Activated CD8-positive, alpha-beta memory T cell treated with anti-CD3 and anti-CD28 coated beads, Interleukin-2, amount 50 U/mL, for 24 hours (primary cell): ENCODE measurements around the gene GPD1L.
"Not testable (repeated sequence)": the region's sequence is repeated elsewhere in the genome, so short reads cannot be mapped to it uniquely, and the experiment has no call there.

ENCODE experiments used
- DNase-seq: peaks from one replicate; pipeline ENCODE4 v3.0.0-alpha.2; 2020; ENCODE audit errors: extremely low read depth

Gene GPD1L

GRCh38 chr3:32105291-32106131 is 909 bp upstream of the GPD1L start:
- no peak for DNase-seq

DNA sequence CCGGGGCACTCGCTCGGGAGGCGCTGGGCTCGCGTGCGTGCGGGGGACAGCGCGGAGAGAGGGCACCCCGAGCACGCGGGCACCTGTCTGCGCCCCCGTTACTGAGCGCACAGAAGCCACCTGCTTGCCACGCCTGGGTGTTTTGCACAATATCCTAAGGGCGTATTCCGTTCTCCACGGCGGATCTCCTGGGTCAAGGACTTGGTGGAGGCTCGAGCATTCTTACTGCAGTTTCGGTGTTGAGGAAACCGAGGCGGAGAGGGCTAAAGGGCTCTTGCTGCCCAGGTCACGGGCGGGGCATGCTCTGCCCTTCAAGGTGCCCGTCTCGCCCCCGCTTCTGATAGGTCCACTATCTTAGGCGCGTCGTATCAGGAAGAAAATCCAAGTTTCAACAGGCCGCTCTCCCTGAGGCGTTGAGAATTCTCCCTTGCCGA is 526 bp downstream of the GPD1L start:
- DNase-seq = no peak

DNA sequence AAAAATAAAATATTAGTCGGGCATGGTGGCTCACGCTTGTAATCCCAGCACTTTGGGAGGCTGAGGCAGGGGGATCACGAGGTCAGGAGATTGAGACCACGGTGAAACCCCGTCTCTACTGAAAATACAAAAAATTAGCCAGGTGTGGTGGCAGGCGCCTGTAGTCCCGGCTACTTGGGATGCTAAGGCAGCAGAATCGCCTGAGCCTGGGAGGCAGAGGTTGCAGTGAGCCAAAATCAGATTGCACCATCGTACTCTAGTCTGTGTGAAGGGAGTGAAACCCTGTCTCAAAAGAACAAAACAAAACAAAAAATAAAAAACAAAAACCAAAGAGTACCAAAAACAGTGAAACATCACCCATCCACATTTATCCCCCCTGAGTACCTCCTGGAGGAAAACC is 1.8 kb downstream of the GPD1L start:
- DNase-seq = not testable (repeated sequence)

GRCh38 chr3:32109256-32109655 is 2.8 kb downstream of the GPD1L start:
- no peak for DNase-seq

DNA sequence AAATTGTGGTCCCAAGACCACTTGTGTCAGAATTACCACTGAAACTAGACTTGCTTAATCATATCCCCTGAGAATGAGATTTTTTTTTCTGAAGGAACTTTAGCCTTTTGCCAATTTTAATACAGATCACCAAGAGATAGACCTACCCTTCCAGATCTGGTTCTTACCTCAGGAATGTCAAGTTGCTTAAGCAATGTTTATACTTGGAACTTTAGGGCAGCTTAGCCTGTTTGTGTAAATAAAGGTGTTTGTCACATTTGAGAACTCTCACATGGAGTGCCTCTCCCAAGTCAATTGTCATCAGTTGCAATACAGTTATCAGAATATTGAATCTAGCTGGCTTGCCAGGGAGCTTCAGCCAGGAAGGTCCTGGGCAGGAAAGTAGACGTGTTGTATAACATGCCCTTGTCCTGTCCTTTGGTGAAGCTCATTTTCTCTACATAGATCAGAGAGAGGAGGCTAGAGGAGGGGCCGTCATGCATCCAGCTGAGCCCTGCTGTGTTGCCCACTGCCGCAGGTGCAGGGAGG is 3.9 kb downstream of the GPD1L start:
- DNase-seq = no peak

GRCh38 chr3:32111560-32111959 is 5.1 kb downstream of the GPD1L start:
- no peak for DNase-seq

- DNase-seq = no peak
Observed at GRCh38 chr3:32113566-32113965, 7.1 kb downstream of the GPD1L start.

DNA sequence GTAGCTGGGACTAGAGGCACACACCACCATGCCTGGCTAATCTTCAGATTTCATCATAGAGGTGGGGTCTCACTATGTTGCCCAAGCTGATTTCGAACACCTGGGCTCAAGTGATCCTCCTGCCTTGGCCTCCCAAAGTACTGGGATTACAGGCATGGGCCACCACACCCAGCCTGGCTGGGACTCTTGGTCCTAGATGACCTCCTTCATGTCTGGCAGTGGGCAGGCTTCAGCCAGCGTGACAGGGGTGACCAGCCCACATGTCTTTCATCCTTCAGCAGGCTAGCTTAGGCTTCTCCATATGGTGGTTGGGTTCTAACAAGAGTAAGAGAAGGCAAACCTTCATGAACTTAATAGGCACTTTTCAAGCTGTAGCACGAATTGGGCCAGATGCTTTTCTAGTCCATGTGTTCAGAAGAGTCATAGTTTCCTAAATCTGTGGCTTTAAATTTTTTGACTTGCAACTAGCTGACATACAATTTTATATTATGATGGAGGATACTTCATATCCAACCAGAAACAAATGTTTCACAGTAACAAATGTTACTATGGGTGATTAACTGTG is 7.6 kb downstream of the GPD1L start:
- no peak for DNase-seq

- DNase-seq = peak; percentile 15
Observed at GRCh38 chr3:32114546-32115386, 8.3 kb downstream of the GPD1L start.

DNA sequence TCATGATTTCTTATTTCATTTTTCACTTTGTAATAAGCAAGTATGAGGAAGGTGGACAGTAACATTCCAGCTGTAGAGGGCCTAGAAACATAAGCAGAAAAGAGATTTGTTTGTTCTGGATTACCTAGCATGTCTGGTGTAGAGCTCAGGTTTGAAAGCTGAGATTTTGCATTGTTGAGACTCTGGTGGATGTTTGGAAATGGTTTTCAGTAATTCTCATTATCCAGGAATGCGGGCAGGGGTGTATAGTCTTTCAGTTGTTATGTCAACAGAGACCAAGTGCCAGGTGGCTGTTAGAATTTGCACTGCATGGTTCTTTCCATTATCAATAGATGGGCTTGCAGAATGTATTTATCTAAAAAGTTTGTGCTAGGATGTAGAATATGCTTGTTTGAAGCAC is 10.9 kb downstream of the GPD1L start:
- no peak for DNase-seq

DNA sequence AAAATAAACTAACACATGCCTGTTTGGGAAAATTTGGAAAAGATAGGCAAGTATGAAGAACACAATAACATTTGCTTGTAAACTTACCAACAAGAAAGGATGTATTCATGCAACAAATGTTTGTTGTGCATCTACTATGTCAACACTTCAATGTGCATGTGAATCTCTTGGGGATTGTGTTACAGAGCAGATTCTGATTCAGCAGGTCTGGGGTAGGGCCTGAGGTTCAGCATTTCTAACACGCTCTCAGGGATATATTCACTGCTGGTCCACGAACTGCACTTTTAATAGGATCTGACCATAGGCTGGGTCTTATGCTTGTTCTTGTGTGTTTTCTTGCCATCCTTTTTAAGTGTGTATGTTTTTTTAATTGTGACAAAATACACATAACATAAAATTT is 11.8 kb downstream of the GPD1L start:
- no peak for DNase-seq

DNA sequence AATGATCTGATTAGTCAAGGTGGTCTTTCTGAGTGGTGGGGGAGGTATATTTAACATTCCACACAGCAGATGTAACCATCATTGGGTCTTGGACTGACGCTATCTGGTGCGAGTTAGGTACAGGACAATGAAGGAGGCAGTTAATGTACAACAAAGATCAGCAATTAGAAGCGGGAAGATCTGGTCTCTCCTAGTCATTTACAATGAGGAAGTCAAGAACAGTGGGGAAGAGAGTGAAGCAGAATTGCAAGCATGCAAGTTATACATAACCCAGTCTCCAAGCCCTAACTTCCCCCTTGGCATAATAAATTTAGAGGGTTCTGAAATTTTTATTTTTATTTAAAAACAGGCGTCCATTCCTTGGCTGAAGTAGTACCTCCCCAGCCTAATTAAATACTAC is 14.1 kb downstream of the GPD1L start:
- no peak for DNase-seq

DNA sequence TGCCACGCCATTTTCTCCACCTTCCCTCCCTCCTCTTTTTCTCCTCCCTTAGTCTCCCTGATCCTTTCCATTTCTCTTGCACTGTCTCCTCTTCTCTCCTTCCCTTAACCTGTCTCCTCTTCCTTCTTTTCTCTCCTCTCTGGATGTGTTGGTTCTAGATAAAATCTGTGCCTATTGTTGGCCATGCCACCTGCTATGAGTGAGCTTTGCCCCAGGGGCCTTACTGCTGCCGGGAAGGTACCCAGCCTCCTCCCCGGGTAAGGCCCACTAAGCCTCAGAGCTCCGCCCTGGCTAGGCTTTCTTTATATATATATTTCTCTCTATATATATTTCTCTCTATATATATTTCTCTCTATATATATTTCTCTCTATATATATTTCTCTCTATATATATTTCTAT is 14.7 kb downstream of the GPD1L start:
- DNase-seq = no peak

GRCh38 chr3:32123620-32124019 is 17.2 kb downstream of the GPD1L start:
- DNase-seq = no peak

- DNase-seq = no peak
Observed at GRCh38 chr3:32125012-32125411, 18.6 kb downstream of the GPD1L start.

DNA sequence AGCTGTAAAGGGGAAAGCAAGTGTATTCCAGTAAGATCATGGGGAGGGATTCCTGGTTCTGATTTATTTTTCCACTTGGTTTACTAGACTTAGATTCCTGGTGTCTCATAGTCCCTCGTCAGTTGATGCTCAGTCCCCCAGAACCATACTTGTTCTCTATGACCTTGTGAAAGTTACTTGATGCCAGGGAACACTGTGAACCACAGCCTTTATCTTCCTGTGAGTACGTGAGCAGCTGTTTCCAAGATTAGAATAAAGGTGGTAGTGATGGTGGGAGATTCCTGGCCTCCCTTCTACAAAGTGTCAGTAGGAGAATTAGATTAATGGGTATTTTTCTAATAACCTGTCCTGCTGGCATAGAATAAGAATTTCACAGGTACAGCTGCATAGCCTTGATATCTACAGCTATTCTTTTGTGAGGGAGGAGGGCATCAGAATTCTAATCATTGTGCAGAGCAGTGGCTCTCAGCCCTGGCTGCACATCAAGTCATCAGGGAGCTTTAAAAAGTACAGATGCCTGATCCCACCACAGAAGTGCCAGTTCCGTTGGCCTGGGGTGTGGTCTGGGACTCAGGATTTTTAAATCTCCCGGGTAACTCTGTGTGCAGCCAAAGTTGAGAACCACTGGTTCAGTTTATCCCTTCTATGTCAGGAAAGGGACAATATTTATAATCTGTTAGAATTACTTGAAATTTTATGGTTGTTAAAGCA is 20.0 kb downstream of the GPD1L start:
- DNase-seq = no peak

GRCh38 chr3:32127219-32127826 is 20.9 kb downstream of the GPD1L start:
- no peak for DNase-seq

- no peak for DNase-seq
Observed at GRCh38 chr3:32128936-32129335, 22.5 kb downstream of the GPD1L start.

- no peak for DNase-seq
Observed at GRCh38 chr3:32129832-32130231, 23.4 kb downstream of the GPD1L start.

DNA sequence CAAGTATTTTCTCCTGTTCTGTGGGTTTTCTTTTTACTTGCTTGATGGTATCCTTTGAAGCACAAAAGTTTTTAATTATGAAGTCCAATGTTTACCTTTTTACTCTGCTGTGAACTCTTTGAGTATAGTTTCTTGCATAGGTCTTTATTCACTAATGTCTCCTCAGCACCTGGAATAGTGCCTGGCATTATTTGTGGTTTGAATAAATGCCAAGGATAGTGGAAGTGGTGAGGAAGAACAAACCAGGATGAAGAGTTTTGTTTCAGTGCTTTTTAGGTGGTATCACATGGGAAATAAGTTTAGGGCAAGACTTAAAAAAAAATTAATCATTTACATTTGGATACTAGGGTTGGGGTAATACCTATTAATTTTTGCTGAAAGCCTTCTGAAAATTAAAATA is 25.7 kb downstream of the GPD1L start:
- DNase-seq = no peak

DNA sequence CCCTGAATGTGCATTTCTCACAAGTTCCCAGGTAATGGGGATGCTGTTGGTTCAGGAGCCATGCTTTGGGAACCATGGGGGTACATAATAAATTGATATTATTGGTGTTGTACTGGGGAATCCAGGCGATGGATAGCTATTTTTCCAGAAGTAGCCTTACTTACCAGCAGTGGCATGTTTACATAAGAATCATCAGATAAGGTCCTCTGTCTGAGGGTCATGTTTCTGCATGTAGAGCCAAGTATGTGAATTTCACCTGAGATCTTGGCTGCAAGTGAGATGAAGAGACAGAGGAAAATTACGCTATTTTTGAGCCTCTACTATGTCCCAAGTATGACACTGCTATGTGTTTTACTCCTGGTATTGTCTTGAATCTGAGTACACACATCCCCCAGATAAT is 26.3 kb downstream of the GPD1L start:
- DNase-seq = no peak
